Stimulated activated CD4-positive, alpha-beta T cell treated with anti-CD3 and anti-CD28 coated beads, Interleukin-15, amount 100 ng/mL, for 1 hour (primary cell): Measurements from ENCODE around the gene CNTN4.

Experiments used
- DNase-seq, 2 donors: peaks; one replicate each; pipeline ENCODE4 v3.0.0-alpha.2; 2020; ENCODE audit warnings: low read depth in 1 of 2, low spot score in 1 of 2

The CNTN4 gene

GRCh38 chr3:2261747-2262146 lies 163.1 kb downstream of the CNTN4 start:
- DNase-seq, result no peak

- no peak for DNase-seq
Observed at GRCh38 chr3:2262204-2262603, 163.5 kb downstream of the CNTN4 start.

GRCh38 chr3:2266606-2267005 lies 167.9 kb downstream of the CNTN4 start:
- no peak for DNase-seq

GRCh38 chr3:2268779-2269178 lies 170.1 kb downstream of the CNTN4 start:
- DNase-seq, result no peak

GRCh38 chr3:2274526-2274925 lies 175.9 kb downstream of the CNTN4 start:
- no peak for DNase-seq

- DNase-seq, result no peak
Observed at GRCh38 chr3:2283818-2284217, 185.2 kb downstream of the CNTN4 start.

- no peak for DNase-seq
Observed at GRCh38 chr3:2300938-2301337, 202.3 kb downstream of the CNTN4 start.

- DNase-seq, result no peak
Observed at GRCh38 chr3:2301361-2301760, 202.7 kb downstream of the CNTN4 start.

GRCh38 chr3:2303566-2303965 lies 204.9 kb downstream of the CNTN4 start:
- DNase-seq, result no peak

- DNase-seq, result no peak
Observed at GRCh38 chr3:2311022-2311421, 212.4 kb downstream of the CNTN4 start.

GRCh38 chr3:2317521-2317920 lies 218.9 kb downstream of the CNTN4 start:
- DNase-seq, result no peak

- DNase-seq, result no peak
Observed at GRCh38 chr3:2334921-2335320, 236.3 kb downstream of the CNTN4 start.

GRCh38 chr3:2343031-2343682 lies 244.5 kb downstream of the CNTN4 start:
- no peak for DNase-seq

- no peak for DNase-seq
Observed at GRCh38 chr3:2352134-2352762, 253.6 kb downstream of the CNTN4 start.

GRCh38 chr3:2354702-2355101 lies 256.0 kb downstream of the CNTN4 start:
- no peak for DNase-seq

- DNase-seq, result no peak
Observed at GRCh38 chr3:2356298-2356950, 257.8 kb downstream of the CNTN4 start.

- DNase-seq, result no peak
Observed at GRCh38 chr3:2360815-2361214, 262.1 kb downstream of the CNTN4 start.

- no peak for DNase-seq
Observed at GRCh38 chr3:2362122-2362521, 263.5 kb downstream of the CNTN4 start.

GRCh38 chr3:2363854-2364253 lies 265.2 kb downstream of the CNTN4 start:
- DNase-seq, result no peak

- no peak for DNase-seq
Observed at GRCh38 chr3:2370317-2370716, 271.7 kb downstream of the CNTN4 start.

GRCh38 chr3:2372306-2372705 lies 273.6 kb downstream of the CNTN4 start:
- DNase-seq, result no peak

- DNase-seq, result no peak
Observed at GRCh38 chr3:2375376-2375775, 276.7 kb downstream of the CNTN4 start.

- DNase-seq, result no peak
Observed at GRCh38 chr3:2377281-2377680, 278.6 kb downstream of the CNTN4 start.
